Activated naive CD8-positive, alpha-beta T cell treated with anti-CD3 and anti-CD28 coated beads, Interleukin-2, amount 50 U/mL, for 16 hours (primary cell): ENCODE results near the gene RAB3IL1.
"Not testable (repeated sequence)": the region's sequence is repeated elsewhere in the genome, so short reads cannot be mapped to it uniquely, and the experiment has no call there.

Experiments
- DNase-seq: peaks from one replicate; pipeline ENCODE4 v3.0.0-alpha.2; 2020; ENCODE audit warnings: low read depth, low spot score

The RAB3IL1 gene

DNA sequence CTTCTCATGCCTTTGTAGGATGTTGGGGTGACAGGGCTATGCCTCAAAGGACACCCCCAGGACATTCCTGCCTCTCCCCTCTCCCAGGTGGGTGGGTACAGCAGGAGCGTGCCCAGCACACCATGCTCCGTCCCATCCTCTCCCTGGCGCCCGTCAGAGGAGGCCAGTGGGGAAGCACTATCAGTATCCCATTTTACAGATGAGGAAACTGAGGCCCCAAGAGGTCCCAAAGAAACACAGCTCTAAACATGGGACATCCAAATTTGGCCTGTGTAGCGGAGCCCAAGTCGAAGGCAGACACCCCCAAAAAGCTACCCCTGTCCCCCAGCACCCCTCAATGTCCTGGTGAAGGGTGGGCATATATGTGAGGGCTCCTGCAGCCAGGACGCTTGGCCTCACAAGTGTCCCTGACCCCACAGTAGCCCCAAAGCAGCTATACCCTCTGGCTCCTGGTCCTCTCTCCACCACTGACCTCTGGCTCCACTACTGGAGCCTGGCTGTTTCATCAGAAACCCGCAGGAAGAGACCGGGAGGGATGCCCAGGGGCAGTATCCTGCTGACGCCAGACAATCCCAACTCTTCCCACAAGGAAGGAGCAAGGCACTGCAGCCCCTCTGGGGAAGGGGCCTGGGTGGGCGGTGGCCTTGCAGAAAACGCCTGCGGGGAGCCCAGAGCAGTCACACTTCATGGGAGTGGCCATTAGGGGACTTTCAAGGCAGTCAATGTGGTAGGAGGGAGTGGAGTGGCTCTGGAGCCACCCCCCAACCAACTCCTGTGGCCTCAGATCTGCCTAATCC lies 31.4 kb downstream of the RAB3IL1 start:
- no peak for DNase-seq

- no peak for DNase-seq
These were observed 32.1 kb downstream of the RAB3IL1 start for GRCh38 chr11:61885166-61885778.

DNA sequence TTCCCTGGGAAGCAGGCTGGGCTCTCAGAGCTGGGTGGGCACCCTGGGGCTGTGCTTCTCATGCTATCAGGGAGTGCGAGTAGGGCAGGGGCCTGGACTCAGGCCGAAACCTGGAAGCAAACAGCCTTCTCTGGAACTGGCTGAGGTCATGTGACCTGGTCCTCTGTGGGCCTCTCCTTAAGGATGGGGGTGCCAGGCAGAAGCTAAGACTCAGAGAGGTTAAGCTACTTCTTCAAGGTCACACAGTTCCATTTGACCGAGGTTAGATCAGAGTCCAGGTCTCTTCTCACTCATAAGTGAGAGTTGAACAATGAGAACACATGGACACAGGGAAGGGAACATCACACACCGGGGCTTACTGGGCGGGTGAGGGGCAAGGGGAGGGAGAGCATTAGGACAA lies 33.4 kb downstream of the RAB3IL1 start:
- DNase-seq, result no peak

DNA sequence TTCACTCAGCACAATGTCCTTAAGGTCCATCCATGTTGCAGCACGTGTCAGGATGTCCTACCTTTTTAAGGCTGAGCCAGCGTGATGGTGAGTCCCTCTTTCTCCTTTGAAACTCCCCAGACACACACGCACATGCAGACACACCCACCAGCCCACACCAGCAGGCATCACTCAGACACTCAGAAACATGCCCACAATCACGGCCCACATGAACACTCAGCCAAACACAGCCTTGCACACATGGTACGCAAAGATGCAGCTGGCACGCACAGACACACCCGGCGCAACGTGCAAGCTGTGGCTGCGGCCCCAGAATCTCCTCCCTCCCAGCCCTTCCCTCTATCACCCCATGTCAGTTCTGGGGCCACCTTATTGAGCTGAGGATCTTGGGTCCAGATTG lies 34.0 kb downstream of the RAB3IL1 start:
- DNase-seq, result no peak

DNA sequence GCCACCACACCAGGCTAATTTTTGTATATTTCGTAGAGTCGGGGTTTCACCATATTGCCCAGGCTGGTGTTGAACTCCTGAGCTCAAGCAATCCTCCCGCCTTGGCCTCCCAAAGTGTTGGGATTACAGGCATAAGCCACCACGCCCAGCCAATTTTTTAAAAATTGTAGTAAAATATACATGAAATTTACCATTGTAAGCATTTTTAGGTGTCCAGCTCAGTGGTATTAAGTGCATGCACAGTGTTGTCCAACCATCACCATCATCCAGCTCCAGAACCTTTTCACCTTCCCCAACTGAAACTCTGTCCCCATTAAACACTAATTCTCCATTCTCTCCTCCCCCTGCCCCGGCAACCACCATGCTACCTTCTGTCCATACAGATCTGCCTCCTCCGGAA lies 34.5 kb downstream of the RAB3IL1 start:
- no peak for DNase-seq

DNA sequence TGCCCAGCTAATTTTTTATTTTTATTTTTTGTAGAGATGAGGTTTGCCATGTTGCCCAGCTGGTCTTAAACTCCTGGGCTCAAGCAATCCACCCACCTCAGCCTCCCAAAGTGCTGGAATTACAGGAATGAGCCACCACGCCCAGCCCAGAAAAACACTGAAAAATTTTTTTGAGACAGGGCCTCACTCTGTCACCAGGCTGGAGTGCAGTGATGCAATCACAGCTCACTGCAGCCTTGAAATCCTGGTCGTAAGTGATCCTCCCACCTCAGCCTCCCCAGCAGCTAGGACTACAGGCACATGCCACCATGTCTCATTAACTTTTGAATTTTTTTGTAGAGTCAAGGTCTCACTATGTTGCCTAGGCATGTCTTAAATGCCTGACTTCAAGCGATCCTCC lies 35.1 kb downstream of the RAB3IL1 start:
- not testable (repeated sequence) for DNase-seq

DNA sequence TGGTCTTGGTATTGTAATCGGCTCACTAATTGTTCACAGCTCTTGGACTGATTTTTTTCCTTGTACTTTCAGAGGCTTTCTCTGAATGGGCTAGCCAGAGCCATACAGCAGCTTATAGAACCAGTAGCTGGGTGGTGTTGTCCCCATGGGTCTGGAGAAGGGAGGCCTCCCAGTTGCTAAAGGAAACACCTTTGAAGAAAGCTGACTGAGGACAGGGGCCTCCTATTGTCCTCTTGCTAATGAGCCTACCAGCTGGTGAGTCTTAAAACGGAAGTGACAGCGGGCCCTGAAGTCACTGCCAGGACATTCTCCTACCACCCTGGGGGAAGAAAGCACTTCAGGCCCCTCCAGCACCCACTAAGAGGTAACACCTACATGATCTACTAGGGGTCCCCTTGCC lies 36.0 kb downstream of the RAB3IL1 start:
- DNase-seq, result no peak

DNA sequence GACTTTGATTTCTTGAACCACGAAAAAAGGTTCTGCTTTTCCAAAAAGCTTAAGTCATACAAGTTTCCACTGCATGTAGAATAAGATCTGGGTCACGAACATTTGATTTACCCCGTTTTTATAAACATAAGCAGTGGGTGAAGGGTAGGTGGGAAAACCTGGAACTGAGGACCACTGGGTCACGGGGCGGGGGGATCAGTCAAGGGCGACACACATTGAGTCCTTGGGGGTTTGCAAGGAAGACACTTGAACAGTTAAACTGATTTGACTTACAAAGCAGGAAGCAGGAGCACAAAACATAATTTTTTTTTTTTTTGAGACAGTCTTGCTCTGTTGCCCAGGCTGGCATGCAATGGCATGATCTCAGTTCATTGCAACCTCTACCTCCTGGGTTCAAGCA lies 36.9 kb downstream of the RAB3IL1 start:
- no peak for DNase-seq

GRCh38 chr11:61880031-61880430 lies 37.3 kb downstream of the RAB3IL1 start:
- DNase-seq, result no peak

DNA sequence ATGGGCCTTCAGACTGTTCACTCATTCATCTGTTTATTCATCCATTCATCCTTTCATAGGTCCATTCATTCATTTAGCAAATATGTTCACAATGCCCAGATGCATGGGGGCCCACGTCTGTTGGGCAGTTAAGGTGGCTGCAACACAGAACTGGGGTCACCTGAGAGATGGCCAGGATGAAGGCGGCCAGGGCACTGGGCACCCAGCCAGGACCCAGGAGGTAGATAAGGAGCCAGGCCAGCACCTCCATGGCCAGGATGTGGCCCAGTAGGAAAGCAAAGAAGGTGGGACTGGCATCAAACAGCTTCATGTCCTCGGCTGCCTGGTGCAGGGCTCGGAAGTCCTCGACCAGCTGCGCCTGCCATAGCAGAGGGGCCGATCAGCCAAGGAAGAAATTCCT lies 38.2 kb downstream of the RAB3IL1 start:
- DNase-seq, result no peak

GRCh38 chr11:61875698-61876097 lies 41.7 kb downstream of the RAB3IL1 start:
- no peak for DNase-seq

DNA sequence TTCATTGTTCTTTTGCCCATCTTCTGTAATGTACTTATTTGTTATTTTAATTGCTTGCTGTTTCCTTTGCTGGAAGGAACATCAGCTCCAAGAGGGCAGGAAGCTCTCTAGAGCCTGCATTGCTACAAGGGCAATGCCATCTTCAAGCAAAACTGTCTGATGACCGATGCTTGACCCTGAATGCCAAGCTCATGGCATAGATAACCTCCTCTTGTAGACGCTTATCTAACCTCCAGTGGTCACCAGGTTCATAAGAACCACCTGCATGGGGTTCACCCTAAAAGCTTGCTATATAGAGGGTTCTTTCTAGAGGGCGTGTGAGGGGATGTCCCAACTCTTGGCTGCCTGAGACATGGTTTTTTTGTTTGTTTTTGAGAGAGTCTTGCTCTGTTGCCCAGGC lies 42.5 kb downstream of the RAB3IL1 start:
- no peak for DNase-seq

DNA sequence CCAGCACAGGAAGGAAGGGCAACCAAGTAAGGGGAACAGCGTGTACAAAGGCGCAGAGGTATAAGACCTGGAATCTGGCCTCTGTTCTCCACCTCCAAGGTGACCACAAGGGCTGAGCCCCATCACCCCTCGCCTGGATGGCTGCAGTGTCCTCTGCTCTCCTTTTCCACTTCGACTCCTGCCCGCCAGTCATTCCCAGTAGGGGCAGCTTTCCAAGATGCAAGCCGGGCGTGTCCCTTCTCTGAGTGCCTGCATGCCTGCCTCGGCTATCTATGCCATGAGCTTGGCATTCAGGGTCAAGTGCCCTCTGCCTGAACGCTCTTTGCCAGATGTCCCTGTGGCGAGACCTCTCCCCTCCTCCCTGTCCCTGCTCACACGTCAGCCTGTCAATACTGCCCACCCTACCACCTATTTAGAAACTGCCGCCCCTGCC lies 43.0 kb downstream of the RAB3IL1 start:
- no peak for DNase-seq

DNA sequence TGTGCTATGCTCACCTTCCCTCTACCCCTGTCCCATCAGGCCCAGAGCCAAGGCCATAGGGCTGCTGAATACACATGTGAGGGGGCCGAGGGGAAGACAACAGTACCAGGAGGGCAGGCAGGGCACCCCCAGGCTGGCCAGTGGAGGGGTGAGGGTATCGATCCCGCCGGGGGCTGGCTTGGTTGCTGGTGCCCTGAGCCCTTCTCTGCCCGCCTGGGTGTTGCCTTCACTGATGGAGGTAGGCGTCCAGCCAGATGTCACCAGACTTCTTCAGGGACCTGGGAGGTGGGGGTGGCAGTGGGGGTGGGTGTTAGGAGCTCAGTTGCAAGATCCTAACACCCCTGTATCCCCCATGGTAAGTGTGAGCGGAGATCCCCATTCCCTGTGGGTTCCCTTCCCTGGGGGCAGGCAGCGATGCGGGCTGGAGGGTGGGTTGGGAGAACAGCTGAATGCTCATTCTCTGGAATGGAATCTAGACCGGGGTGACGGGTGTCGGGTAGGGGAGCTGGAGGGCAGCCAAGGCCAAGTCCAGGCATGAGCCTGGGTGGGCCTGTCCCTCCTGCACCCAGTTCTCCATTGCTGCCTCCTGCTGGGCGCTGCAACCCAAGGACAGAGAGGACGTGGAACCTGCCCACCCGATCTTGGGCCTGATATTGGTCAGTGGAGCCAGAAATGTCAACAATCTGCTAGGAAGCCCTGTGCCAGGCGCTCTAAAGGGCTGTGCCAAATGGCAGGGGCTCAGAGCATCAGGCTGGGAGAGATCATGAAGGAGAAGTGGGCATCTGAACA lies 43.6 kb downstream of the RAB3IL1 start:
- no peak for DNase-seq

- no peak for DNase-seq
These were observed 44.3 kb downstream of the RAB3IL1 start for GRCh38 chr11:61872935-61873565.

DNA sequence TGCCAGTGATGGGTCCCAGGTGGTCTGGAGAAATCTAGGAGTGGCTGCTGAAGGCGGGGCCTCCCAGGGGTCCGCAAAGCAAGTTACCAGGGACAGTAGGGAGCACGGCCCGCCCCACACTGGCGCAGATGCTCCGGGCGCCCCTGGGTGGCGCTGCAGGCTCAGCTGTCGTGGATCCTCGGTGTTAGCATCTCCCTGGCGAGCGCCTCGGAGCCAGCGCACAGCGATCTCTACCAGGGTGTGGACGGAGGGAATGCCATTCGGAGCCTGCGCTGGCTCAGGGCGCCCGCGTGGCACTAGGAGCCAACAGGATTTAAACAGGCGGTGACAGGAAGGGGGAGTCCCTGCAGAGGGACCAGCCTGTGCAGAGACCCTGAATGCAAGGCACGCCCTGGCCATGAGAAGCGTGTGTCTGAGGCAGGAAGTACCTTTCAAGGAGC lies 46.2 kb downstream of the RAB3IL1 start:
- DNase-seq, result peak; percentile 27

GRCh38 chr11:61870541-61871031 lies 46.8 kb downstream of the RAB3IL1 start:
- no peak for DNase-seq

DNA sequence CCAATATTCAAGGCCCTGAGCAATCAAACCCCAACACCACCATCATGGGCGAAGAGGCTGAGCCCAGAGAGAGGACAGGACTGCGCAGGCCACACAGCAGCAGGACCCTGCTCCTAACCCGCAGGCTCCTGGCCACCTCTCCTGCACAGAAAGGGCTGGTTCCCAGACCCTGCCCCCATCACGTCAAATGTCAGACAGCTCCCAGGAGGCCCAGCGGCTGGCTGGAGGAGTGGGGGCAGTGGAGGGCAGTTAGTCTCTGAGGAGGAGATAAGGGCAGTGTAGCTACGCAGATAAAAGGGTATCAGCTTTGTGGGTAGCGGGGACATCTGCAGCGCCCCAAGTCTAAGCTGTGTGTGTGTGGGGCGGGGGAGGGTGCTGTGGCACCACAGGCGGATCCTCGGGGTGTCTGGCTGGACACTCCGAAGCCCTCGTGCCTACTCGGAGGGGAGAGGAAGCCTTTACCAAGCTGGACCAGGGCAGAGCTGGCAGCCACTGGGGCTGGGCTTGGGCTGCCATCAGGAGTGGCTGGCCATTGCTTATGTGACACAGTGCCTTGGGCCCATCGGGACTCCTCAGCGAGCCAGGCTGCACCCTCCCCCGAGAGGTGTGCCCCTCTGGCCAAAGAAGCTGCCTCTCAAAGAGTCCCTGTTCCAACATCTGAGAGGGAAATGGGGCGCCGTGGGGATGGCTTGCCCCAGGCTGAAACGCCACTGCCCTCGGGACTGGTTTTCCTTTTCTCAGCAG lies 47.5 kb downstream of the RAB3IL1 start:
- no peak for DNase-seq

DNA sequence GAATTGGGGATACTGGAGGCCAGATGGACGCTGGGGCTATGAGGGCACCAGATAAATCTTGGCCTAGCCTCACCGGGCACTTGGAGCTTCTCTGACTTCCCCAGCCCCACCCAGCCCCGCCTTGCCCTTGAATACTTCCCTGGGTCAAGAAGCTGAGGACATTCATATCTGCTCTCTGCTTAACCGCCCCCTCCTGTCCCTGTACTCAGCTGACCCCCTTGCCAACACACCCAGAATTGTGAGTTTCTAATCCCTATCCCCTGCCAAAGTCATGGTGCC lies 48.0 kb downstream of the RAB3IL1 start:
- no peak for DNase-seq

- DNase-seq, result no peak
These were observed 48.6 kb downstream of the RAB3IL1 start for GRCh38 chr11:61868571-61869428.
